ENCODE measurements around the gene DAPK2.

Gene DAPK2

GRCh38 chr15:64016257-64016656, 30.0 kb downstream of the DAPK2 start:
- no peak for TF ChIP-seq EZH2 (IDR thresholded peaks at IDR 0.05; ENCODE audit: borderline replicate concordance, low read depth, low read length, severe bottlenecking)
- TF ChIP-seq, protein P1, sequence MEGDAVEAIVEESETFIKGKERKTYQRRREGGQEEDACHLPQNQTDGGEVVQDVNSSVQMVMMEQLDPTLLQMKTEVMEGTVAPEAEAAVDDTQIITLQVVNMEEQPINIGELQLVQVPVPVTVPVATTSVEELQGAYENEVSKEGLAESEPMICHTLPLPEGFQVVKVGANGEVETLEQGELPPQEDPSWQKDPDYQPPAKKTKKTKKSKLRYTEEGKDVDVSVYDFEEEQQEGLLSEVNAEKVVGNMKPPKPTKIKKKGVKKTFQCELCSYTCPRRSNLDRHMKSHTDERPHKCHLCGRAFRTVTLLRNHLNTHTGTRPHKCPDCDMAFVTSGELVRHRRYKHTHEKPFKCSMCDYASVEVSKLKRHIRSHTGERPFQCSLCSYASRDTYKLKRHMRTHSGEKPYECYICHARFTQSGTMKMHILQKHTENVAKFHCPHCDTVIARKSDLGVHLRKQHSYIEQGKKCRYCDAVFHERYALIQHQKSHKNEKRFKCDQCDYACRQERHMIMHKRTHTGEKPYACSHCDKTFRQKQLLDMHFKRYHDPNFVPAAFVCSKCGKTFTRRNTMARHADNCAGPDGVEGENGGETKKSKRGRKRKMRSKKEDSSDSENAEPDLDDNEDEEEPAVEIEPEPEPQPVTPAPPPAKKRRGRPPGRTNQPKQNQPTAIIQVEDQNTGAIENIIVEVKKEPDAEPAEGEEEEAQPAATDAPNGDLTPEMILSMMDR (IDR thresholded peaks at IDR 0.05; ENCODE audit: borderline replicate concordance, extremely low read depth, low read length, poor library complexity, severe bottlenecking): no peak
- no peaks in the 10 kb centered on the region for H3K4me1 ChIP-seq (ENCODE audit: insufficient read depth, low read length)
- H3K9ac ChIP-seq (ENCODE audit: low read depth, low read length): no peak overlapping the region
- H3K79me2 ChIP-seq (ENCODE audit: insufficient read depth, low read length): no peaks in the 10 kb centered on the region
- no peaks in the 10 kb centered on the region for H3K36me3 ChIP-seq (ENCODE audit: insufficient read depth, low read length)
- H2AFZ ChIP-seq (ENCODE audit: low read depth, low read length): no peak overlapping the region
- H3K4me2 ChIP-seq (ENCODE audit: insufficient read depth, low read length): no peak overlapping the region
- DNase-seq: no peak
- no peak for ATAC-seq (ENCODE audit: insufficient read depth, low read depth)
- H3K27me3 ChIP-seq (ENCODE audit: insufficient read depth, low read length, poor library complexity): no peaks in the 10 kb centered on the region
- no peaks in the 10 kb centered on the region for H3K9me3 ChIP-seq (ENCODE audit: insufficient read depth, low read length, severe bottlenecking)
- H3K27ac ChIP-seq (ENCODE audit: low read length): no peak overlapping the region
- H3K4me3 ChIP-seq (ENCODE audit: low read depth in 1 of 2, low read length in 2 of 2): no peak overlapping the region
- H4K20me1 ChIP-seq (ENCODE audit: insufficient read depth, low read length): no peaks in the 10 kb centered on the region

DNA sequence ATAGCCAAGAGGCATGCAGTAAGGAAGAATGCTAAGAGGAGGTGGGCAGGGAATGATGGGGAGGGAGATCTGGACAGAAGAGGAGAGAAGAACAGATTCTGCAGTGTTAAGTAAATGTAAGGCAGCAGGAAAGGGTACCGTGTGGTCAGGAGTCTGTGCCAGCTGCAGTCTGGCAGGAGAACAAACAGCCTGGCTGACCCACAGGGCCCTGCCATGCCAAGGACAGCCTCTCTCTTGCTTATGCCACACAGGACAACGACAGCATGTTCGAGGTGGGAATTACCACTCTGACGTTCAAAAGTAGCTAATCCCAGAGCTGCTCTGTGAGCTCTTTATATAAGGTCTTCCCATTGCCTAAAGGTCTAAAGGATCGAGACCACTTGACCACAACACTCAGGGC, 31.3 kb downstream of the DAPK2 start:
- no peaks in the 10 kb centered on the region for H3K9me3 ChIP-seq (ENCODE audit: insufficient read depth, low read length, severe bottlenecking)
- H3K79me2 ChIP-seq (ENCODE audit: insufficient read depth, low read length): no peaks in the 10 kb centered on the region
- no peaks in the 10 kb centered on the region for H3K36me3 ChIP-seq (ENCODE audit: insufficient read depth, low read length)
- H3K4me1 ChIP-seq (ENCODE audit: insufficient read depth, low read length): no peaks in the 10 kb centered on the region
- TF ChIP-seq, protein P1 (IDR thresholded peaks at IDR 0.05; ENCODE audit: borderline replicate concordance, extremely low read depth, low read length, poor library complexity, severe bottlenecking): no peak
- no peak for TF ChIP-seq EZH2 (IDR thresholded peaks at IDR 0.05; ENCODE audit: borderline replicate concordance, low read depth, low read length, severe bottlenecking)
- H3K9ac ChIP-seq (ENCODE audit: low read depth, low read length): no peak overlapping the region
- no peak overlapping the region for H3K4me3 ChIP-seq (ENCODE audit: low read depth in 1 of 2, low read length in 2 of 2)
- DNase-seq (no peak), ATAC-seq (ENCODE audit: insufficient read depth, low read depth) (no peak)
- H3K4me2 ChIP-seq (ENCODE audit: insufficient read depth, low read length): no peak overlapping the region
- no peak overlapping the region for H2AFZ ChIP-seq (ENCODE audit: low read depth, low read length)
- peaks cover 4% of the 10 kb centered on the region for H3K27me3 ChIP-seq (ENCODE audit: insufficient read depth, low read length, poor library complexity)
- H3K27ac ChIP-seq (ENCODE audit: low read length): no peak overlapping the region
- H4K20me1 ChIP-seq (ENCODE audit: insufficient read depth, low read length): no peaks in the 10 kb centered on the region

DNA sequence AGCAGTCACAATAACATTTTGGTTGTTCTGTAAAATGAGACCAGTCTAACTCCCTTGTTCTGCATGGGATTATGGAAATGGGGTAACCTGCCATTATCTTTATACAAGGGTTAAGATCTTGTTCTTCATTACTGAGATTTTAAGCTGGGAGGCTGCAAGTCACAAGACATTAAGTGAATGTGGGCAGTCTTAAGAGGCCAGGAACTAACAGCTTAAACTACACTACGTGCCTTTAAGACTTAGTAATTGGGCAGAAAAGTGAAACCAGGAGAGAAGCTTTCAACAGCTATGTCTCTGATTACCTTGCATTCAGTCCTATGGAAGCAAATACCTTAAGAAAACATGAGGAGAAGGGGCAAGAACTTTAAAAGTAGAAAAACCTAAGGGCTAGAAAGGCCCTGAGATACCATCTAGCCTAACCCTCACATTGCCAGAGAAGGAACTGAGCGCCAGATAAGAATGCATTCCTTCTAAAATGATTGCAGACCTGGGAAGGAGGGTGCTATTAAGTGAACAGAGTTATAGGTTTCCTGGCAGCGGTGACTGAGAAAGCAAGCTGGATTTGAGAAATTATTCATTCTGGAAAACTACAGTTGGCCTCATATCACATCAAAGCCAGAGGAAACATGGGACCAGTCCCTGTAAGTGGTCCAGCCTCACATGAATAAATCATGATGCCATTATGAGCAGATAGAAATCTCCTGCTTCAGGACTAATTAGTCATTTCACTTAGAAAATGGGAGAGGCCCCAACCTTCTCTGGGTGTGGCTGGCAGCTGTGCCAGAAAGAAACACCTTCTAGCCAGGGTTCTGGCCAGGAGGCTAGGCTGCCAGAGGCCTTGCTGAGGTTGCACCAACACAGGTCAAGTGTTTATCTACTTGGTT, 32.9 kb downstream of the DAPK2 start:
- Histone ChIP-seq H3K4me2 (ENCODE audit: insufficient read depth, low read length) (no peak overlapping the region), H3K79me2 (ENCODE audit: insufficient read depth, low read length) (no peaks in the 10 kb centered on the region), H3K4me3 (ENCODE audit: low read depth in 1 of 2, low read length in 2 of 2) (no peak overlapping the region), H2AFZ (ENCODE audit: low read depth, low read length) (no peak overlapping the region), H3K27ac (ENCODE audit: low read length) (no peak overlapping the region), H3K27me3 (ENCODE audit: insufficient read depth, low read length, poor library complexity) (peaks cover 4% of the 10 kb centered on the region), H3K9ac (ENCODE audit: low read depth, low read length) (no peak overlapping the region), H3K9me3 (ENCODE audit: insufficient read depth, low read length, severe bottlenecking) (no peaks in the 10 kb centered on the region), H3K4me1 (ENCODE audit: insufficient read depth, low read length) (no peaks in the 10 kb centered on the region), H3K36me3 (ENCODE audit: insufficient read depth, low read length) (no peaks in the 10 kb centered on the region), H4K20me1 (ENCODE audit: insufficient read depth, low read length) (no peaks in the 10 kb centered on the region)
- no peak for TF ChIP-seq EZH2 (IDR thresholded peaks at IDR 0.05; ENCODE audit: borderline replicate concordance, low read depth, low read length, severe bottlenecking)
- TF ChIP-seq, protein P1 (IDR thresholded peaks at IDR 0.05; ENCODE audit: borderline replicate concordance, extremely low read depth, low read length, poor library complexity, severe bottlenecking): no peak
- ATAC-seq (ENCODE audit: insufficient read depth, low read depth) (no peak), DNase-seq (no peak)
